Kidney (tissue), 14 donors: ENCODE data around the gene KLK3. TPM values are rescaled to one million over a fixed set of nuclear protein-coding genes. Genes with fewer than 3 reads are reported as not detected.

Experiments used
- DNase-seq, 5 donors: peaks; one replicate each; pipeline ENCODE4 v3.0.0-alpha.2; 2013 to 2020
- FAIRE-seq: peaks from 2 replicates; lab custom pipeline; 2012; peaks lifted over from hg19 to GRCh38; lab: Jason Lieb, UNC
- H3K27ac ChIP-seq, 2 donors: one replicate each; pipeline ENCODE4 v1.7.0; 2013; ENCODE audit warnings: low read depth in 2 of 2, low read length in 2 of 2, inconsistent platforms in 1 of 2
- H3K27me3 ChIP-seq: one replicate; pipeline ENCODE4 v1.7.1; 2013; ENCODE audit warnings: low read length, inconsistent platforms; ENCODE audit not compliant: control insufficient read depth, insufficient read depth
- H3K36me3 ChIP-seq, 3 donors: one replicate each; pipeline versions ENCODE4 v1.7.0 to v1.7.1; 2013; ENCODE audit warnings: low read length in 3 of 3, control low read depth in 1 of 3, inconsistent platforms in 1 of 3; ENCODE audit not compliant: insufficient read depth in 3 of 3, control insufficient read depth in 2 of 3
- H3K4me1 ChIP-seq, 3 donors: one replicate each; pipeline versions ENCODE4 v1.7.0 to v1.7.1; 2013; ENCODE audit warnings: low read length in 3 of 3, inconsistent platforms in 1 of 3, low read depth in 1 of 3; ENCODE audit not compliant: control insufficient read depth in 2 of 3, insufficient read depth in 2 of 3
- H3K4me3 ChIP-seq, 3 donors: one replicate each; pipeline versions ENCODE4 v1.7.0 to v1.8.1; 2013; ENCODE audit warnings: low read length in 3 of 3, control low read depth in 1 of 3, inconsistent platforms in 1 of 3
- H3K9ac ChIP-seq, 3 donors: one replicate each; pipeline versions ENCODE4 v1.7.0 to v1.7.1; 2013; ENCODE audit warnings: low read length in 3 of 3, control low read depth in 1 of 3, inconsistent platforms in 1 of 3
- H3K9me3 ChIP-seq, 3 donors: one replicate each; pipeline versions ENCODE4 v1.7.0 to v1.7.1; 2013; ENCODE audit warnings: low read length in 3 of 3, control low read depth in 1 of 3, inconsistent platforms in 1 of 3; ENCODE audit not compliant: control insufficient read depth in 2 of 3, insufficient read depth in 1 of 3
- CTCF ChIP-seq: IDR thresholded peaks from 3 replicates; pipeline ENCODE4 v1.5.1; 2012; ENCODE audit warnings: mild to moderate bottlenecking, moderate library complexity, borderline replicate concordance; ENCODE audit not compliant: insufficient read depth; ENCODE audit errors: extremely low read depth
- intact Hi-C: fragments of 100-400 bp; cut with DNase I; formaldehyde crosslinking; loops from one replicate; pipeline ENCODE4 v1.11.1; 2022
- polyA plus RNA-seq: library from polyadenylated mRNA; stranded (reverse); fragments of 350-450 nt; fragmentation: Illumina TruSeq; extraction: RNeasy Lipid Tissue Mini Kit (QIAGEN cat#74804); gene quantifications from one replicate; pipeline ENCODE4 v1.2.3, GENCODE V29; 2014; ENCODE audit warnings: low read depth, low replicate concordance; ENCODE audit not compliant: insufficient read depth
- total RNA-seq: library from RNA; stranded (reverse); fragmentation: NEBNext Ultra II Directional; extraction: Animal tissue kit (Norgen Biotek cat#: 25700); gene quantifications from one replicate; pipeline ENCODE4 v1.2.1, GENCODE V29; 2021
- donor health status: control.
- donor health status: control.
- donor health status: control.
- donor health status: control.
- donor health status: control.
- donor health status: DM: yes; HTN: yes; CAD: no.
- donor health status: Normal renal cell carcinoma (clear cell type).

Gene KLK3
- total and polyA plus RNA-seq, 2 donors from 2014 or later, result 1.6 TPM; not detected in 1

GRCh38 chr19:50833802-50834167 lies 20.9 kb upstream of the KLK3 start:
- FAIRE-seq, result no peak
- Histone ChIP-seq H3K4me1 (peaks cover 0 to 18% (median 0%) of the 10 kb centered on the region in 3 donors), H3K9ac (no peak overlapping the region), H3K27me3 (no peaks in the 10 kb centered on the region), H3K27ac (no peak overlapping the region), H3K9me3 (no peaks in the 10 kb centered on the region), H3K36me3 (no peaks in the 10 kb centered on the region), H3K4me3 (no peak overlapping the region)
- intact Hi-C loops, result no loop called here
- no peak for DNase-seq
- TF ChIP-seq CTCF, result no peak

- FAIRE-seq (no peak), DNase-seq (peak in 3 of 5 donors; percentile 26 to 49 (median 42))
- Histone ChIP-seq H3K4me3 (peak overlapping the region; percentile 60 to 63 (median 63)), H3K36me3 (no peaks in the 10 kb centered on the region), H3K4me1 (peaks cover 0 to 15% (median 0%) of the 10 kb centered on the region in 3 donors), H3K27me3 (no peaks in the 10 kb centered on the region), H3K9ac (peak overlapping the region in 2 of 3 donors; percentile 22 to 29), H3K27ac (peak overlapping the region; percentile 32 to 47), H3K9me3 (no peaks in the 10 kb centered on the region)
- no peak for TF ChIP-seq CTCF
- intact Hi-C loops, result no loop called here
Observed at GRCh38 chr19:50835103-50835784, 19.5 kb upstream of the KLK3 start.

GRCh38 chr19:50835785-50836542 lies 18.8 kb upstream of the KLK3 start:
- intact Hi-C loops, result no loop called here
- peak in 4 of 5 donors; percentile 87 to 92 (median 88) for DNase-seq

More at GRCh38 chr19:50835785-50836542, 18.8 kb upstream of the KLK3 start:
- peak overlapping the region; percentile 43 to 84 for H3K27ac ChIP-seq
- no peaks in the 10 kb centered on the region for H3K9me3 ChIP-seq
- peak overlapping the region; percentile 22 to 55 (median 29) for H3K9ac ChIP-seq
- H3K4me1 ChIP-seq, result peaks cover 0 to 13% (median 0%) of the 10 kb centered on the region in 3 donors
- peak overlapping the region; percentile 60 to 63 (median 63) for H3K4me3 ChIP-seq
- no peak for FAIRE-seq
- no peaks in the 10 kb centered on the region for H3K27me3 ChIP-seq
- no peaks in the 10 kb centered on the region for H3K36me3 ChIP-seq
- TF ChIP-seq CTCF, result no peak
